GM19351 (cell line): ENCODE measurements around the gene C2CD3.
"Not testable (repeated sequence)": the region's sequence is repeated elsewhere in the genome, so short reads cannot be mapped to it uniquely, and the experiment has no call there.

Experiments used
- ATAC-seq: cut with Tn5 transposase; IDR thresholded peaks from one replicate; pipeline ENCODE4 v1.9.1; 2021; ENCODE audit warnings: mild to moderate bottlenecking, moderate library complexity; ENCODE audit not compliant: unreplicated experiment

C2CD3 gene

DNA sequence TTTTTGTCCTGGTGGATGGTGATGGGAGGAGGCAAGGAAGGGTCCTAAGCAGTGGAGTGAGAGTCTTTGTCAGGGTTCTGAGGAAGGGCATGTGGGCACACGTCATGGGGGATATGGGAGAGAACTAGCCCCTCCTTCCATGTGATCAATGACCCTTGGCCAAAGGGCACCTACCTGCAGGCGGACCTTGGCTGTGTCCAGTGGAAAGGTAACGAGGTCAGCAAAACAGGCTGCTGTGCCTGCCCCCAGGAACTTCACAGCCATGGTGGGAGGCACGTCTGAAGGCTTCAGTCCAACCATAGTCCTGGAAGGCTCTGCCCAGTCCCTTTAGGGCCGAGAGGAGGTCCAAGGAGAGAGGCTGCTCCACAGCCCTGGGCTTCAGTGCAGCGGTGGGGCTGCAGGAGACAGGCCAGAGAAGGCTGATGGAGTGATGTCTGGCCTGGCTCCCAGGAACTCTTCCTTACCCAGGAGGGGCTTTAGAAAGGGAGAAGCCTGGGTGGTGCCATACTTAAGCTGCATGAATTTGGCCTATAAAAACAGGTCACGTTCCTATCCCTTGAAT lies 164.0 kb downstream of the C2CD3 start:
- ATAC-seq, result no peak

DNA sequence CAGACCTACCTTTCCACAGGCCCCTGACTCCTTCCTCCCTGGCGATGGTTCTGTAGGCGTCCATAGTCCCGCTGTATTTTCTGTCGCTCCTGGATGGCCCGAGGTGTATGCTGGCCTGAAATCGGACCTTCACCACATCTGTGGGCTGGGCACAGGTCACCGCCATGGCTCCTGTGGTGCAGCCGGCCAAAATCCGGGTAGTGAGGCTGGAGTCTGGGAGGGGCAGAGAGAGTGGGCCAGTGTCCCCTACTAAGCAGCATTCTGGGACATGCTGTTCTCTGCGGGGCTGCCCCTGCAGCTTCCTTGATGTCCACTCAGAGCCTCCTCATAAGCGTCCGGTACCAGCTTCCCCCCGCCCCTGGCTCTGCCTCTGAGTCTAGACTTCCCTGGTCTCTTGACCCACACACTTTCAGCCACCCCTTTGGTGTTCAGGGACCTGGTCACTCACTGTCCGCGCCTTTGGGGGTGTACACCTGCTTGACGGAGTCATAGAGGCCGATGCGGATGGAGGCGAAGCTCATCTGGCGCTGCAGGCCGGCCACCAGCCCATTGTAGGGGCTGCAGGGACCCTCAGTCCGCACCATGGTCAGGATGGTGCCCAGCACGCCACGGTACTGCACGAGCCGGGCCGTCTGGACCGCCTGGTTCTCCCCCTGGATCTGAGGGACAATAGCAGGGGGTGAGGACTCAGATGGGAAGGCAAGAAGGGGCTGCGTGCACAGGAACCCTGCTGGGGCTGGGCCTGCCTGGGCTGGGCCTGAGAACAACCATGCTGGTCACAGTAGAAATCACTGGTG lies 164.9 kb downstream of the C2CD3 start:
- no peak for ATAC-seq

DNA sequence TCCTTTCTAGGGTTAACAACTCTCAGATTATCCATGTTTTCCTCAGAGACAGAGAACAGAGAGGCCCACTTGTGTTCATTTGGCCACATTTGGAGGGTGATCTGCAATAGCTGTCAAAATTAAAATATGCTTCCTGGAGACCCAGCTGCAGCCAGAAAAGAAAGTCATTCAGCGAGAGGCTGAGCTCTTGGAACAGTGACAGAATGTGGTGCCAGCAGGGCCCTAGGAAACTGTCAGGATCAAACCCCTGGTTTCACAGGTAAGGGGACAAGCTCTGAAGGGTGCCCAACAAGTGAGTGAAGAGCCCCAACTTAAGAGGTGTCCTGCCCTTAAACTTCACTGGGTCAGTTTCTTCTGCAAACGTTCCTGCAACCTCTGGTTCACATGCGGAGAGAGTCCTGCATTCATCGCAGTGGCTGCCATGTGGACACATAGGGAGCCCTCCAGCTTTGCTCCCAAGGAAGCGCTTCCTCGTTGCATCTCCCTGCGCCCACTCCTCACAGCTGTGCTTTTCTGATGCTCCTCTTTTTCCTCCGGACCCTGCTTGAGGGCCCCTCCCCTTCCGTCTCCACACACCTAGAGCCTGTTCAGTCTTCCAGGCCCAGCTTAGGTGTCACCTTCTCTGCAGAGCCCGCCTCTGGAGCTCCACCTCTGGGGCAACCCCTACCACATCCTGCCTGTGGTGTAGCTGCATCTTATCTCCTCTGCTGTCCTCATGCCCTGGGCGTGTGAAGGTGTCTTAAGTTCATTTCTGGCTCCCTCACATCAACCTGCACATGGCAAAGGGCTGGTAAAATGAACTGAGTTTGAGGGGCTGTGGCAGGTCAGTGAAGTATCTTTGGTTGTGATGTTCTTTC lies 165.8 kb downstream of the C2CD3 start:
- no peak for ATAC-seq

DNA sequence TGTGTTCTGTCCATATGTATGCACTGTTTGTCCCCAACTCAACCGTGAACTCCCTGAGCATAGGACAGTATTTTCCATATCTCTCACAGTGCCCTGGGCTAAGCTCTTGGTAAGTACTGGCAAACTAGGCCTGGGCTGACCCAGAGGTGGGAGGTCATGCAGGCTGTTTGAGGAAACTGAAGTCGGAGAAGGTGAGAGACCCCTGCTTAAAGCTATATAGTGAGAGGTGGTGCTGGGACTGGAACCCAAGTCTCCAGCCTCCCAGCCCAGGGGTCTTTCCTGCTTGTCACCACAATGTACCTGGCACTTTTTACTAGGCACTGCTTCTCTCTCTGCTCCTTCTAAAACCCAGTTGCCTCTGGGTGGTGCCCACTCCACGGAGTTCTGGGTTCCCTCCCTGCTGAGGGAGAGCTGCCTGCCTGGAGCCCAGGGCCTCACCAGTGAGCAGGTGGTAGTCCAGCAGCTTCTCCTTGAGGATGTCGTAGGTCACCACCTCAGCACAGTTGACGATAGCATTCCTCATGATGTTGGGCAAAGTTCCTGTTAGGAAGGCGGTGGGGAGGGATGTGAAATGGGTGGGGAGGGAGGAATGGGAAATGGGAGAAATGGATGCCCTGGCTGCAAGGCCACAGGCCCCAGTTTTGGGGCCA lies 166.6 kb downstream of the C2CD3 start:
- ATAC-seq, result no peak

DNA sequence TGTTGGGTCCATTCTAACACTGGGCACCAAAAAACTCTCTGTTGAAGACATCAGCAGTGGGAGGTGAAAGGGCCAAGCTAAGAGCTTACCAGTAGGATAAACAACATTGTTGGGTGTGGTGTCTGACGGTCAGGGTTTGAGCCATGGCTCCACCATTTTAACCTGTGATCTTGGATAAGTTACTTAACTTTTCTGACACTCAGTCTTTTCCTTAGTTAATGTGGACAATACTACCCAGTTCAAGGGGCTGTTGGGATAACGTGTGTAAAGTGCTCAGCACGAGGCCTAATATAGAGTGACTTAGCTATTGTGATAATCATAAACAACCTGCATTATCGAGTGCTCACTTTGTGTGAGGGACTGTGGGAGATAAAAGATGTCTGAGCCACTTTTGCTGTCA lies 168.0 kb downstream of the C2CD3 start:
- ATAC-seq, result no peak

DNA sequence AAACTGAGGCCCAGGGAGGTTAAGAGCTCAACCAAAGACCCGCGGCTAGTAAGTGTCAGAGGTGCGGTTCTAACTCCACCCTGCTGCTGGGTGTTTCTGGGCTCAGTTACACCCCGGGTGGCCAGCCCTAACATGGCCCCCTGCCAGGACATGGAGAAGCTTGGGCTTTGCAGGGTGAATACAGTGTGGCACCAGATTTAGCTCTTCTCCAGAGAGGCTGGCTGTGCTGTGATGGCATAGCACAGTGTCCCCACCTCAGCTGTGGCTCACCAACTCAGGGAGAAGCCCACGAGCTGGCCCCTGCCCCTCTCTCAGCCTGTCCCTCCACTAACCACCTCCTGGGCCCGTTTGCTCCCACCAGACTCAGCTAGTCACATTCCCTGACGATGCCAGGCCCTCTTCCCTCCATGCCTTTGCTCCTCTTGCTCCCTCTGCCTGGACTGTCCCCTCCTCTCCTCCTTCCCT lies 168.9 kb downstream of the C2CD3 start:
- no peak for ATAC-seq

DNA sequence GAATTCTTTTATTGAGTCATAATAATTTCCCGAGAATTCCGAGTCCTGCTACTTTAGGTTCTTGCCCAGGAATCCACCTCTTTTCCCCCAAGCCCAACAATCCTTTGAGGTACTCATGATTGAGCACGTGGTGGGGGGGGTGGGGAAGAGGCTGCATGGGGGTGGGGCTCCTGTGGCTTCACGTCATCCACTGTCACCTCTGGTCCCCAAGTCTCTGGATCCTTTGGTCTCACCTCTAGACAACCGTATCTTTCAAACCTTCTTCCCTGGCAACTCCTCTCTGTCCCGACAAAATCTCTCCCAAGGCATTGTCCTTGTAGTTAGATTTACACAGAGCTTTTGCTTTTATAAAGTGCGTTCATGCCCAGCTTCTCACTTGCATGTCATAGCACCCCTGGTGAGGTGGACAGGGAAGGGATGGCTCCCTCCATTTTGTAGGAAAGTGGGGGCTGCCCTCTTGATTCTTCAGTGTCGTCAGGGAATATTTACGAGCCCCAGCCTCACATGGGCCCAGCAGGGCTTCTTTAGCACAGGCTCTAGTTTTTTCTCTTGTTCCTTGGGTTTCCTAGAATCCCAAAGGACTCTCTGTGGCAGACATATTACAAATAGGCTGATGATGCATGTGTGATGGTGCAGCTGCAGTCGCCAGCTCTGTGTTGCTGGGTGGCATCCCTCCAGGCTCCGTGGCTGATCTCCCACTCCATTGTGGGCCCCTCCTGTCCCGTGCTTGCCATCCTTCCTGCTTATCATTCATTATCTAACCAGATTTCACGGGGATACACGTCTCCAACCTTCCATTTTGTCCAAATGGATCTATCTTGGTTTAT lies 170.3 kb downstream of the C2CD3 start:
- ATAC-seq, result no peak

DNA sequence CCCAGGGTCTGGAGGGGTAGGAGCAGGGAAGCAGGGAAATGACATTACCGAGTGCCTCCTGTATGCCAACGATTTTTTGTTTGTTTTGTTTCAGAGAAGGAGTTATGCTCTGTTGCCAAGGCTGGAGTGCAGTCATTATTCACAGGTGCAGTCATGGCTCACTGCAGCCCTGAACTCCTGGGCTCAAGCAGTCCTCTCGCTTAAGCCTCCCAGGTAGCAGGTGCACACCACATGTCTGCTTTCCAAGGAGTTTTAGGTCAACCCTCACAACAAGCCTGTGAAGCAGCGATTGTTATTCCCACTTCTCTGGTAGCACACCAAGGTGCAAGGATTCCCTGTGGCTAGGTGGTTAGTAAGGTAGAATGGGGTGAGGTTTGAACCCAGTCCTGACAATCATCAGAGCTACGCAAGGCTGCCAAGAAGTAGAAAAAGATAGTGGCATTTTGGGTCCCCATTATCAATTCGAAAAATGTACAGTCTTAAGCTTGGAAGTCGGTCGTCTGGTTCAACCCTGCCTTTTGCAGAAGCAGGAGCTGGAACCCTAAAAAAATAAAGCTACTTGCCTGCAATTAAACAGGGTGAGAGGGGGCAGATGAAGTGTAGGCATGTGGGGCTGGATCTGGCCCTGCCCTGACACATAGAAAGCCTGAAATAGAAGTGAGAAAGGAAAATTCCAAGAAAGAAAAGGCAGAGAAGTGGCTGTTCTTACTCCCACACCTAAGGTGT lies 171.1 kb downstream of the C2CD3 start:
- no peak for ATAC-seq

DNA sequence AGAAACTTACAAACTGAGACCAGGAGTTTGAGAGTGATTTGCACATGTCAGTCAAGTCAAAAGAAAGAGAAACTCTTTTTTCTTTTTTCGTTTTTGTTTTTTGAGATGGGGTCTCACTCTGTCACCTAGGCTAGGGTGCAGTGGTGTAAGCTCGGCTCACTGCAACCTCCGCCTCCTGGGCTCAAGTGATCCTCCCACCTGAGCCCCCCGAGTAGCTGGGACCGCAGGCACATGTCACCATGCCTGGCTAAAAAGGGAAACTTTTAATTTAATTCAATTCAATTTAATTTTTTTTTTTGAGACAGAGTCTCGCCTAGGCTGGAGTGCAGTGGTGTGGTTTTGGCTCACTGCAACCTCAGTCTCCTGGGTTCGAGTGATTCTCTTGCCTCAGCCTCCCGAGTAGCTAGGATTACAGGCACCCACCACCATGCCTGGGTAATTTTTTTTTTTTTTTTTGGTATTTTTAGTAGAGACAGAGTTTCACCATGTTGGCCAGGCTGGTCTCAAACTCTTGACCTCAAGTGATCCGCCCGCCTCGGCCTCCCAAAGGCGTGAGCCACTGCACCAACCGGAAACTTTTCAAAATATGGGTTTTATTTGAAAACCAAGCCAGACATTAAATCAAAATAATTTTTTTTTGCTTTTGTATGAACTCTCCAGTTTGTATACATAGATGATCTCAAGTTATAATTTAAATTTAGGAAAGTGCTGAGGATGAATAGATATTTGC lies 171.8 kb downstream of the C2CD3 start:
- ATAC-seq, result no peak

DNA sequence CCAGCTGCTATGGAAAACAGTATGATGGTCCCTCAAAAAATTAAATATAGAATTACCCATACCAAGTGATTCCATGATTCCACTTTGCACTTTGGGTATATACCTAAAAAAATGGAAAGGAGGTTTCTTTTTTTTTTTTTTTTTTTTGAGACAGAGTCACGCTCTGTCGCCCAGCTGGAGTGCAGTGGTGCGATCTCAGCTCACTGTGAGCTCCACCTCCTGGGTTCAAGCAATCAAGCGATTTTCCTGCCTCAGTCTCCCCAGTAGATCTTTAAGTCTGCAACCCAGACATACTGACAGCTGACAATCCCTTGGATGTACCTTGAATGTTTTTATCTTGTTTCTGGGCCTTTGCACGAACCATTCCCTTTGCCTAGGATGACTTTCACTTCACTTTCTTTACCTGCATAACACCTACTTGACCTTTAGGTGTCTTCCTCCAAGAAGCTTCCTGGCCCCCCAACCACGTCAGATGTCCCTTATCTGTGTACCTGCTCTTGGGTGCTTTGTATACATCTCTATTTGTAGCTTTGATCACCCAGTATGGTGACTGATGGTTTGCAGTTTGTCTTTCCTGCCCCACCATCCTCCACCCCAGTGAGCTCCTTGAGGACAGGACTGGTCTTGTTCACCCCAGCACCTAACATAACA lies 173.6 kb downstream of the C2CD3 start:
- no peak for ATAC-seq

DNA sequence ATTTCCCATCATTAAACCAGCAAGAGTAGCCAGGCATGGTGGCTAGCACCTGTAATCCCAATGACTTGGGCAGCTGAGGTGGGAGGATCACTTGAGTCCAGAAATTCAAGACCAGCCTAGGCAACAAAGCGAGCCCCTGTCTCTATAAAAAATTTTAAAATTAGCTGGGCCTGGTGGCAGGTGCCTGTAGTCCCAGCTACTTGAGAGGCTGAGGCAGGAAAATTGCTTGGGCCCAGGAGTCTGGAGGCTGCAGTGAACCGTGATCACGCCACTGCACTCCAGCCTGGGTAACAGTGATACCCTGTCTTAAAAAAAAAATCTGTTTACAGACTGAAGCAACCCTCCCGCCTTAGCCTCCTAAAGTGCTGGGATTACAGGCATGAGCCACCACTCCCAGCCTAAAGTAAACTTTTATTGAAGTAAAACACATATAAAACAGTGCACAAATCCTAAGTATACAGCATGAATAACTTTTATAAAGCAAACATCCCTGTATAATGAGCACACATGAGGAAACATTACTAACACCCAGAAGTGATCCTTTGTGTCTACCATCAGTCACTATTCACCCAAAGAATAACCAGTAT lies 174.5 kb downstream of the C2CD3 start:
- no peak for ATAC-seq

DNA sequence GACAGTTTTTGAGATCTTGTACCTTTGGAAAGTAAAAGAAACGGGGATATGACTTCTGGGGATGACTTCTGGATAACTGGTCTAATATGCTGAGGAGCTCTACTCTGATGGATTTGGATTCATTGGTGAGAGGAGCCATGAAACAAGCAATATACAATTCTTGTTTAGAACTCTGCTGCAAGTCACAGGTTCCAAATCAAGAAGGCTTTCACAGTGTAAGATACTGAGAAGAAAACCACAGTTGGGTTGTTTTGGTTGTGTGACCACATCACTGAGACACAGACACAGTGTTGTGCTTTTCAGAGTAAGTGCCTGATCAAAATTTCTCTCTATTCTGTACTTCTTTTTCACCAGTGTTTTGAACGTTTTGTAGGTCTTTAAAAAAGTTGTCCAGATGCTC lies 175.1 kb downstream of the C2CD3 start:
- no peak for ATAC-seq

DNA sequence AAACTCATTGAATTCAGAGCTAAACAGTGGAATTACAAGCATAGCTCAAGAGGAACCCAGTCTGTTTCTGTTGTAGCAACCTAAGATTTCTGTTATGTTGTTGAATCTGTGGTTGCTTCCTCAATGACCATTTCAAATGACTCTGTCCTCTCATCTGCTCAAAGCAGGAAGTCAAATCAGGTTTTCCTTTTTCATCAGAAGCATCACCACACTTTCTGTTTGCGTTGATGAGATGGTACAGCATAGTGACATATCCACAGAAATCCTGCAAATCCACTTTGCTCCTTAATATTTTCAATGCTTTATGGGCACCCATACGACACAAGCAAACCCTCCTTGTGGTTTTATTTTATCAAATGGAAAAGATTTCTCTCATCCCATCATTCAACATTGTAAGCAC lies 175.6 kb downstream of the C2CD3 start:
- no peak for ATAC-seq

DNA sequence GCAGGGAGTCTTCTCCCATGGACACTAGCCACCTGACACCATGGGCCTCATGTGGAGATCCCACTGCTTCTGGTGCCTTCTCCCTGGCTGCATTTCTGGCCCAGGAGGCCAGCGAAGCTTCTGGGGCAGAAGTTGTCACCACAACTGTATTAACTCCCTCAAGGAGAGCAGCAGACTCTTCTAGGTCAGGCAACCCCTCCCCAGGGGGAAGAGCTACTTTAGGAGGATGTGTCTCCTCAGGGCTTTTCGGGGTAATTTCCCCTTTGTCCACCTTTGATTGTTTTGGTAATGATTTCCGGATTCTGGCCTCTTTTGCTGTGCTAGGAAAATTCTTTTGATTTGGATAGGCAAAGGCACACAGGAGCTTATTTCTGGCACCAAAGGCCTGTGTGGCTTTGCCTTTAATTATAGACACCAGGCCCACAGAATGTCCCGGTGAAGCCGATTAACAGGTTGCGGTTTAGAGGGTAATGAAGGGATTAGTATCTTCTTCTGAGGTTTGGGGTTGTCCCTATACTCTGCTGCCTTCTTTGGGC lies 179.3 kb downstream of the C2CD3 start:
- no peak for ATAC-seq

DNA sequence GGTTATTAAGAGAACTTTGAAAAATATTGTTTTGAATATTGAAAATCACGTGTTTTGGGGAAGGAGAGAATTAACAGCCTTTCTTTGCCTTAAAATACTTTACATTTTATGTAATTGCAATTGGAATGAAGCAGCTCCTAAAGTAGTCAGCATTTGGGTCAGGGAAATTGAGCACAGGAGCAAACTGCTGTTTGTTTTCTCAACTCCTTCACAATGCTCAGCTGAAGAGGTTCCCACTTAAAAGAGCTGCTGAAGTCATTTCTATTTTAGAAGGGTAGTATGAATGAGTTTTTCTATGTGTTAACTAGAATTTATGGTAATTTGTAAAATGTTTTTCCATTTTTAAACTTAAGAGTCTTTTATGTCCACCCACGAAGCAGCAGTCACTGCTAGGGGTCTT lies 180.1 kb downstream of the C2CD3 start:
- ATAC-seq, result no peak

DNA sequence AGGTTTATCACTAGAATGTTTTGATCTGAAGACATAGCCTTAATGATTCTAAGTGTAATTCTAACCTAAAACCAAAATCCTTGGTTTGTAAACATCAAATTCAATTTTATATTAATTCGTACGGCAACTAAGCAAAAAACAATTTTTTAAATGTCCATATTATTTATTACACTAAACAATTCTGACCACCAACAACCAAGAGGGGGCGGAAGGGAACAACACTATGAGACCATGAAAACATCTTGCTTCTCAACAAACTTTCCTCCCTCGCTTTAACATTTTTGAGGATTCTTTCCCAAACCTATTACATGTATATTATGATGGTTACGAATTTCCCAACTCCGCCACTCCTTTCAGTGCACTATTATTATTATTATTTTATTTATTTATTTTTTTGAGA lies 181.6 kb downstream of the C2CD3 start:
- no peak for ATAC-seq

DNA sequence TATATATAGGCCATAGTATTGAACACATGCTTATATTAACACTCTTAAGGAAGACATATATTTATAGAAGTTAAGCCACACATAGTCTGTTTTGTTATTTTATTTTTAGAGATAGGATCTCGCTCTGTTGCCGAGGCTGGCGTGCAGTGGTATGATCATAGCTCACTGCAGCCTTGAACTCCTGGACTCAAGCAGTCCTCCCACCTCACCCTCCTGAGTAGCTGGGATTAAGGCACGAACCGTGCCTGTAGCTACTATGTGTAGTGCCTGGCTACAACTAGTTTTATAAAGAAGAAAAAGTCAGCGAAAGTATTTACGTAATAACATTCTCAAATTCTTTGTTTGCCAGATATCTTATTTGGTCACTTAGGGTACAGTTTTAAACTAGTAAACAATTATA lies 182.6 kb downstream of the C2CD3 start:
- ATAC-seq, result no peak

DNA sequence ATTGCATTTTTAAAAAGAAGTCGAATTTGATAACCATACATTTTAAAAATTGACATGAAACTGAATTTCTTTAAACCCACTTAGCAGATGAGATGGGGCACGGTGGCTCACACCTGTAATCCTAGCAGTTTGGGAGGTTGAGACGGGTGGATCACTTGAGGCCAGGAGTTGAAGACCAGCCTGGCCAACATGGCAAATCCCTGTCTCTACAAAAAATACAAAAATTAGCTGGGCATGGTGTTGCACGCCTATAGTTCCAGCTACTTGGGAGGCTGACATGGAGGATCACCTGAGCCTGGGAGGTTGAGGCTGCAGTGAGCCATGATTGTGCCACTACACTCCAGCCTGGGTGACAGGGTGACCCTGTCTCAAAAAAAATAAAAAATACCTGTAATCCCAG lies 185.1 kb downstream of the C2CD3 start:
- not testable (repeated sequence) for ATAC-seq
